ENCODE results near the gene CALML3. TPM values are rescaled to one million over a fixed set of nuclear protein-coding genes. Genes with fewer than 3 reads are reported as not detected.

CALML3 gene
- total RNA-seq, 1 experiment from 2014 or later, result not detected

DNA sequence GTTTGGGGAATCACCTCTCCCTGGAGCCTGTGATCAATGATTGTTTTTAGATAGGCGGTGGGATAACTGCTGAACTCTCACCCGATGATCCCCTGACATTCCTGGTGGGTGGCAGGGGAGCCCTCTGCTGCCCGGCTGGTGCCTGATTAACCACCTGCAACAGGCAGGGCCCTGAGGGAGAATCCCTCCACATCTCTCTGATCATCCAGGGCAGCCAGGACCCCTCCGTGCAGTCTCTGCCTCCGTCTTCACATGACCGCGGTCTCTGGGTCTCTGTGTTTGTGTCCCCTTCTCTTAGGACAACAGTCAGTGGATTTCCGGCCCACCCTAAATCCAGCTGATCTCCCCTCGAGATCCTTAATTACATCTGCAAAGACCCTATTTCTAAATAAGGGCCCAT, 42.7 kb upstream of the CALML3 start:
- no peaks in the 10 kb centered on the region for H3F3A ChIP-seq (ENCODE audit: insufficient read depth, low read depth)
- POLR2A ChIA-PET (ENCODE audit: unreplicated experiment), result no interaction called here
- H3K27me3 ChIP-seq (ENCODE audit: insufficient read depth, low read depth), result no peaks in the 10 kb centered on the region
- no peaks in the 10 kb centered on the region for H4K20me1 ChIP-seq (ENCODE audit: insufficient read depth)
- H3K4me3 ChIP-seq, result no peak overlapping the region
- H3K27ac ChIP-seq, result no peak overlapping the region
- CTCF ChIA-PET, result no interaction called here
- H3K36me3 ChIP-seq (ENCODE audit: low read depth), result no peaks in the 10 kb centered on the region
- BruUV-seq (replicated peaks), result no TSS peak
- no peaks in the 10 kb centered on the region for H3K9me2 ChIP-seq (ENCODE audit: insufficient read depth)
- H3K4me1 ChIP-seq (replicated peaks; ENCODE audit: insufficient read depth), result no peaks in the 10 kb centered on the region
- no peak overlapping the region for H3K4me2 ChIP-seq
- TF ChIP-seq, protein P1, sequence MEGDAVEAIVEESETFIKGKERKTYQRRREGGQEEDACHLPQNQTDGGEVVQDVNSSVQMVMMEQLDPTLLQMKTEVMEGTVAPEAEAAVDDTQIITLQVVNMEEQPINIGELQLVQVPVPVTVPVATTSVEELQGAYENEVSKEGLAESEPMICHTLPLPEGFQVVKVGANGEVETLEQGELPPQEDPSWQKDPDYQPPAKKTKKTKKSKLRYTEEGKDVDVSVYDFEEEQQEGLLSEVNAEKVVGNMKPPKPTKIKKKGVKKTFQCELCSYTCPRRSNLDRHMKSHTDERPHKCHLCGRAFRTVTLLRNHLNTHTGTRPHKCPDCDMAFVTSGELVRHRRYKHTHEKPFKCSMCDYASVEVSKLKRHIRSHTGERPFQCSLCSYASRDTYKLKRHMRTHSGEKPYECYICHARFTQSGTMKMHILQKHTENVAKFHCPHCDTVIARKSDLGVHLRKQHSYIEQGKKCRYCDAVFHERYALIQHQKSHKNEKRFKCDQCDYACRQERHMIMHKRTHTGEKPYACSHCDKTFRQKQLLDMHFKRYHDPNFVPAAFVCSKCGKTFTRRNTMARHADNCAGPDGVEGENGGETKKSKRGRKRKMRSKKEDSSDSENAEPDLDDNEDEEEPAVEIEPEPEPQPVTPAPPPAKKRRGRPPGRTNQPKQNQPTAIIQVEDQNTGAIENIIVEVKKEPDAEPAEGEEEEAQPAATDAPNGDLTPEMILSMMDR (conservative IDR thresholded peaks at IDR 0.05), result no peak
- TF ChIP-seq EZH2 (IDR thresholded peaks at IDR 0.05; ENCODE audit: low read depth), result no peak
- intact Hi-C loops (cut with micrococcal nuclease; ENCODE audit: unreplicated experiment), result no loop called here
- H3K9me3 ChIP-seq (ENCODE audit: insufficient read depth, low read depth), result no peaks in the 10 kb centered on the region
- DNase-seq, result no peak
- H2AFZ ChIP-seq, result no peak overlapping the region
- no peaks in the 10 kb centered on the region for H3K79me2 ChIP-seq (ENCODE audit: low read depth)

DNA sequence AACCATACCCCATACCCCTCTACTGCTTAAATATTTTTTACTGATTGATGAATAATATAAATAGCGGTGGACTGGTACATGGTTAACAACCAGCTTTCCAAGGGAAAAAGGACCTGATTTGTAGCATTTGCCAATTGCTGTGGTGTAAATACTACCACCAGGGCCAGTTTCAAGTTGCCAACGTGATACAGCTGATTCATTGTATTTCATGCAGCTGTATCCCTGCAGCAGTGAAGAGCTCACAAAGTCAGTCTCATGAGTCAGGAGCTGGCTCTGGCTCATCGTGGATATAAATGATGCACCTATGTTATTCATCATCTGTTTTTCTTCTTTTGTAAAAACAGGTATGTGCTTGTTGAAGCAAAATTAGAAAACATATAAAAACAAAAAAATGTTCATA, 40.6 kb upstream of the CALML3 start:
- no peaks in the 10 kb centered on the region for H3K36me3 ChIP-seq (ENCODE audit: low read depth)
- no peak overlapping the region for H3K4me2 ChIP-seq
- ChIA-PET POLR2A (ENCODE audit: unreplicated experiment) (no interaction called here), CTCF (no interaction called here)
- H3K27ac ChIP-seq, result no peak overlapping the region
- H3K4me3 ChIP-seq, result no peak overlapping the region
- no TSS peak for BruUV-seq (replicated peaks)
- H3K79me2 ChIP-seq (ENCODE audit: low read depth), result no peaks in the 10 kb centered on the region; the same call in 1 of the 2 replicates
- TF ChIP-seq, protein P1 (conservative IDR thresholded peaks at IDR 0.05), result no peak
- TF ChIP-seq EZH2 (IDR thresholded peaks at IDR 0.05; ENCODE audit: low read depth), result no peak
- H3K9me3 ChIP-seq (ENCODE audit: insufficient read depth, low read depth), result no peaks in the 10 kb centered on the region
- intact Hi-C loops (cut with micrococcal nuclease; ENCODE audit: unreplicated experiment), result no loop called here
- H3K27me3 ChIP-seq (ENCODE audit: insufficient read depth, low read depth), result no peaks in the 10 kb centered on the region
- H4K20me1 ChIP-seq (ENCODE audit: insufficient read depth), result no peaks in the 10 kb centered on the region
- no peaks in the 10 kb centered on the region for H3K9me2 ChIP-seq (ENCODE audit: insufficient read depth)
- no peak overlapping the region for H2AFZ ChIP-seq
- peaks cover 13% of the 10 kb centered on the region for H3F3A ChIP-seq (ENCODE audit: insufficient read depth, low read depth)
- peaks cover 12% of the 10 kb centered on the region for H3K4me1 ChIP-seq (replicated peaks; ENCODE audit: insufficient read depth)
- DNase-seq, result no peak

DNA sequence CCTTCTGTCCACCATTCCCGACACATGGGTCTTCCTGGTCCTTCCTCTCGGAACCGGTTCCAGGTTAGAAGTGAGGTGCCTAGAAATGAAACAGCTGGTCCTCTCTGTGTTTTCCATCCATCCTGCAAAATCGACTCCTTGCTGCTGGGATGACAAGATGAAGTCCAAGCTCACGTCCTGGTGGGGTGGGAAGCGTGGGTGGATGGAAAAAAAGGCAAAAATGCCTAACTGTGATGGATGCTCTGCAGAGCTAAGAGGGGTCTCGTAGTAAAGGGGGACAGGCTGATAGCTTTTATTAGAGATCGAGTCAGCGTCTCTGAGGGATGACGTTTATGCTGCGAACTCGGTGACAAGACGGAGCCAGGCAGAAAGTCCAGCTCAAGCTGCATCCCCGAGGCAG, 39.5 kb upstream of the CALML3 start:
- intact Hi-C loops (cut with micrococcal nuclease; ENCODE audit: unreplicated experiment), result no loop called here
- Histone ChIP-seq H3K9me3 (ENCODE audit: insufficient read depth, low read depth) (no peaks in the 10 kb centered on the region), H3K36me3 (ENCODE audit: low read depth) (no peaks in the 10 kb centered on the region), H3K27me3 (ENCODE audit: insufficient read depth, low read depth) (no peaks in the 10 kb centered on the region), H3K27ac (no peak overlapping the region), H3K4me3 (no peak overlapping the region), H2AFZ (no peak overlapping the region), H4K20me1 (ENCODE audit: insufficient read depth) (no peaks in the 10 kb centered on the region), H3K9me2 (ENCODE audit: insufficient read depth) (no peaks in the 10 kb centered on the region), H3K79me2 (ENCODE audit: low read depth) (no peaks in the 10 kb centered on the region; the same call in 1 of the 2 replicates), H3K4me2 (no peak overlapping the region), H3F3A (ENCODE audit: insufficient read depth, low read depth) (peaks cover 20% of the 10 kb centered on the region), H3K4me1 (replicated peaks; ENCODE audit: insufficient read depth) (peaks cover 22% of the 10 kb centered on the region)
- no TSS peak for BruUV-seq (replicated peaks)
- no peak for DNase-seq
- no peak for TF ChIP-seq EZH2 (IDR thresholded peaks at IDR 0.05; ENCODE audit: low read depth)
- TF ChIP-seq, protein P1 (conservative IDR thresholded peaks at IDR 0.05), result no peak
- POLR2A ChIA-PET (ENCODE audit: unreplicated experiment), result no interaction called here
- CTCF ChIA-PET, result no interaction called here
